ENCODE results near the gene UBE2A. TPM values are rescaled to one million over a fixed set of nuclear protein-coding genes. Genes with fewer than 3 reads are reported as not detected.
A peak's percentile ranks its signal among the peaks of the same experiment; 100 is the strongest.

UBE2A gene
- 85.1 and 90.5 TPM in 2 replicates for total RNA-seq (2014; rRNA removed; shearing (Covaris generic))

DNA sequence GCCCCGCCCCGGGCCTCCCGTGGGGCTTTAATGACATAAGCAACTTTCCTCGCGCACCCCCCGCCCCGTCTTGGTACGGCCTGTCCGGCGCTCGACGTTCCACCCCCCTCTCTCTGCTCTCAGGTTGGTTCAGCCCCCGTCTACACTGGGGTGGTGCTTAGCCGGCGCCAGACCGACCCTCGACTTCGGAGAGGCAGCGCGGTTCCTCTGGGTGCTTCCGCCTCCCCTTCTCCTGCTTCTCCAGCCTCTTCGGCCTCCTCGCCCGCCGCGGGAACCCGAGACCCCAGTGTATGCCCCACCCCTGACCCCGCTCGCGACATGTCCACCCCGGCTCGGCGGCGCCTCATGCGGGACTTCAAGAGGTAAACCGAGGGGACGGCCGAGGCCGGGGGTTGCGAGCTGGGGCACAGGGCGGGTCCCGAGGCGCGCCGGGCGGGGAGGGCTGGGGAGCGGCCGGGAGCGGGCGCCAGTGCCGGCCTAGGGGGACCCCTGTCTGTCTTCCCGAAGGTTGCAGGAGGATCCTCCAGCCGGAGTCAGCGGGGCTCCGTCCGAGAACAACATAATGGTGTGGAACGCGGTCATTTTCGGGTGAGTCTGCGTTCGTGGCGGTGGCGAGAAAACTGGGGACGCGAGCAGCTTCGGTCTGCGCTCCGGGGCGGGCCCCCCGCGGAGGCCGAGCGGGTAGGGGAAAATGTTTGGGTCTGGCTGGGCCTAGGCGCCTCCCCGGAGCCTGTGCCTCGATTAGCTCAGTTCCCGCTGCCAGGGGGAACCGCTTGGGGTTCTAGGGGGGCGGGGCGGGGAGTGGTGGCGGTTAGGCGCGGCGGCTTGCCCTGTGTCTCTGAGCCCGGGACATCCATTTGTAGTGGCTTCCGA, at the start of gene UBE2A:
Gene UBE2A, plus strand, starts transcription at position 170 of the 873 bp plus-strand sequence. Its CDS starts 149 bp downstream, at position 319.
- Histone ChIP-seq H3K27me3 (no peaks in the 10 kb centered on the region), H3K4me1 (peaks cover 9% of the 10 kb centered on the region; the same call in 1 of the 2 replicates), H3K36me3 (peaks cover 11% of the 10 kb centered on the region), H3K4me3 (peak within 1 kb of the TSS; percentile 78), H3K9me3 (replicated peaks) (no peaks in the 10 kb centered on the region), H3K27ac (peak within 1 kb of the TSS; percentile 64)
- DNase-seq, result peak; percentile 98

- Histone ChIP-seq H3K9me3 (replicated peaks) (no peaks in the 10 kb centered on the region), H3K27me3 (no peaks in the 10 kb centered on the region), H3K36me3 (no peaks in the 10 kb centered on the region), H3K4me3 (no peak overlapping the region), H3K27ac (no peak overlapping the region), H3K4me1 (no peaks in the 10 kb centered on the region)
- peak; percentile 13 to 40 for DNase-seq
Observed at GRCh38 chrX:119529345-119530276, 44.8 kb upstream of the UBE2A start.

DNA sequence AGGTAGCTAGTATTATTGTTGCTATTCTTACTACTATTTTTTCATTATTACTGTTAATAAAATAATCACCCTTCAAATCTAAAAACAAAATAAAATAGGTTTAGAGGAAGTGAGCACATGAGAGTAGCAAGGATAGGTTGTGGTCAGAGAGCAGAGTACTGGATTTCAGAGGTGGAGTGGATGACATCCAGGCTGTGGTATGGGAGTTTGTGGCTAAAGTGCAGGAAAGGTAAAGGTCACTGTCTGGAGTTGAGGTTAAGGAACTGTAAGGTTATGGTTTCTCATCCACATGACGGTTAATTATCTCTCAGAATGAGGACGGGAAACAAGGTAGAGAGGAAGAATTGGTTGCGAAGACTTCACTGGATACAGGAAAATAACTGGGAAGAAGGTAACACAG, 36.9 kb upstream of the UBE2A start:
- Histone ChIP-seq H3K9me3 (replicated peaks) (no peaks in the 10 kb centered on the region), H3K36me3 (peaks cover 24% of the 10 kb centered on the region), H3K27me3 (no peaks in the 10 kb centered on the region), H3K4me3 (no peak overlapping the region), H3K27ac (no peak overlapping the region), H3K4me1 (no peaks in the 10 kb centered on the region)
- no peak for DNase-seq

DNA sequence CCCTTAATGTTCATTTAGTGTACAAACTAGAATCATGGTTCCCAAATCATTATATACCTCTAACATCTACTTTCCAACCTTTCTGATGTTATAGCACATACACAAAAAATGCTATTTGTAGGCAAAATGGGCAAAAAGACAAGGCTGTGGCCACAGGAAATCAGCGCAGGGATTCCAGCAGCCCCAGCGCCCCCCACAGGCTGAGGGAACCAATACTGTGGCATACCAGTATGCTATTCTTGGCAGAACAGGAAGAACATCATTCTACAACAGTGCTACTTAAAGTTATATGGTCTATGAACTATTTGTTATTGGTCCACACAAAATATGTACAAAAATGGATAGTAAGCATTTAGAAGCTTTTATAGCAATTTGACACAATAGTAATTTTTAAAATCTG, 34.5 kb upstream of the UBE2A start:
- H3K4me1 ChIP-seq, result no peaks in the 10 kb centered on the region
- DNase-seq, result no peak
- H3K27me3 ChIP-seq, result no peaks in the 10 kb centered on the region
- no peak overlapping the region for H3K27ac ChIP-seq
- no peaks in the 10 kb centered on the region for H3K9me3 ChIP-seq (replicated peaks)
- H3K4me3 ChIP-seq, result no peak overlapping the region
- peaks cover 24% of the 10 kb centered on the region for H3K36me3 ChIP-seq

GRCh38 chrX:119541188-119541587, 33.2 kb upstream of the UBE2A start:
- Histone ChIP-seq H3K27ac (no peak overlapping the region), H3K4me1 (no peaks in the 10 kb centered on the region), H3K9me3 (replicated peaks) (no peaks in the 10 kb centered on the region), H3K27me3 (no peaks in the 10 kb centered on the region), H3K36me3 (peaks cover 24% of the 10 kb centered on the region), H3K4me3 (no peak overlapping the region)
- DNase-seq, result no peak

- Histone ChIP-seq H3K27me3 (no peaks in the 10 kb centered on the region), H3K36me3 (peaks cover 4% of the 10 kb centered on the region; the same call in 1 of the 2 replicates), H3K9me3 (replicated peaks) (no peaks in the 10 kb centered on the region), H3K4me3 (no peak overlapping the region), H3K4me1 (no peaks in the 10 kb centered on the region), H3K27ac (no peak overlapping the region)
- DNase-seq, result no peak
Observed at GRCh38 chrX:119549327-119550016, 24.9 kb upstream of the UBE2A start.

GRCh38 chrX:119552508-119552907, 21.9 kb upstream of the UBE2A start:
- Histone ChIP-seq H3K4me3 (no peak overlapping the region), H3K4me1 (no peaks in the 10 kb centered on the region), H3K9me3 (replicated peaks) (no peaks in the 10 kb centered on the region), H3K27ac (no peak overlapping the region), H3K27me3 (no peaks in the 10 kb centered on the region), H3K36me3 (peaks cover 15% of the 10 kb centered on the region)
- no peak for DNase-seq

DNA sequence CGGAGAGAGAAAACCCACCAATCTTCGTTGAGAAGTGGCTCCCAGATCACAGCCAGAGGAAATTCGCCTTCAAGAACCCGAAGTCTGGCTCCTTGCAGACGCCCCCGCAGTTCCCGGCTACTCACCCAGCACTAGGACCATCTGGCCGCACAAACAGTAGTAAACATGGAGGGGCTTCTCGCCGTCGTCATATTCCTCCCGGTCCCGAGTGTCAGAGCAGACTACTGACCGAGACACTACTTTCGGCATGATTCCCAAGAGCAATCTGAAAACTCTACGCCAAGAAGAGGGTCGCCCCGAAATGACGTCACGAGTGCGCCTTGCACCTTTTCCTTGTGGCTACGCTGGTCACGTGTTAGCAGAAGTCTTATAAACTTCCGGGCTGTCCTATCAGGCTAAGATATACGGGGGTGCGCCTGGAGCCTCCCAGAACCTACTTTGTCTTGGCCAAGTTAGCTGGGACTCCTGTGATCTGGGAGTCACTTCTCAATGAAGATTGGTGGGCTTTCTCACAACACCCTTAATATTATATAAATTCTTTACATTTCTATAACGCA, 9.2 kb upstream of the UBE2A start, which contains the start of gene STEEP1:
Gene STEEP1, minus strand, starts transcription at position 303 of the 557 bp plus-strand sequence. Its CDS starts 54 bp downstream, at position 249.
- Histone ChIP-seq H3K4me1 (no peaks in the 10 kb centered on the region), H3K27ac (peak within 1 kb of the TSS; percentile 23; the same call in 1 of the 2 replicates), H3K9me3 (replicated peaks) (no peaks in the 10 kb centered on the region), H3K36me3 (peaks cover 4% of the 10 kb centered on the region), H3K27me3 (no peaks in the 10 kb centered on the region), H3K4me3 (peak within 1 kb of the TSS; percentile 72)
- DNase-seq, result peak; percentile 97 to 99

DNA sequence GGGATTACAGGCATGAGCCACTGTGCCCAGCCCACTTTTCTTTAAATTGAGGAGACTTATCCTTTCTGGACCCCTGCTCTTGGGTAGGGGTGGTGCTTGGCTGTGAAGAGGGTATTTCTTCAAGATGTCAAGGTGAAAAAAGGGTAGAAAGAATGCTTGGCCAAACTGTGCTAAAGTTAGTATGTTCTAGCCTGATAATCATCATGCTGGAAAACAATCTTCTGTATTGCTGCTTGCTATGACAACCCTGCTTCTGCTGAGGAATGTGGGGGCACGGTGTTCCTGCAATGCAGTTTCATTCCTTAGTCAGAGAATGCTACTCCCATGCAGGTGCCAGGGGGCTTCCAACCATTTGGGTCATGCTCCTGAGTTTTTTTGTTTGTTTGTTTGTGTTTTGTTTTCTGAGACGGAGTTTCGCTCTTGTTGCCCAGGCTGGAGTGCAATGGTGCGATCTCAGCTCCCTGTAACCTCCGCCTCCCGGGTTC, 4.0 kb upstream of the UBE2A start:
- no peak overlapping the region for H3K27ac ChIP-seq
- no peaks in the 10 kb centered on the region for H3K27me3 ChIP-seq
- no peak overlapping the region for H3K4me3 ChIP-seq
- peaks cover 5% of the 10 kb centered on the region; the same call in 1 of the 2 replicates for H3K4me1 ChIP-seq
- H3K9me3 ChIP-seq (replicated peaks), result no peaks in the 10 kb centered on the region
- no peak for DNase-seq
- no peaks in the 10 kb centered on the region for H3K36me3 ChIP-seq

DNA sequence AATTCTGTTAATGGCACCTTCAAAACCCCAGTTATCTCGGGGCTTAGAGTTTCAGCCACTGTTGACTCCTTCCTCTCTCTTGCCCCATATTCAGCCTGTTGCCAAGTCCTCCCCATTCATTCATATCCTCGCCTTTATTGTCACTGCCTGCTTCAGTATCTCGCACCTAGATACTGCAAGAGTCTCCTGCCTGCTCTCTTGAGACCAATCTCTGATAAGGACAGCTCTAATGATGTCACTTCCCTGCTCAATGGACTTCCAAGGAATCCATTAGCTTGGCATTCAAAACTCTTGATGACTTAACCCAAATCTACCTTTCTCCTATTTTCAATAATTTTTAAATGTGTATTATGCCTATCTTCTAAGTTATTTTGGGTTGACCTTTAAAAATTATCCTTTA, 1.1 kb upstream of the UBE2A start:
- H3K9me3 ChIP-seq (replicated peaks), result no peaks in the 10 kb centered on the region
- DNase-seq, result no peak
- H3K4me3 ChIP-seq, result peak overlapping the region; percentile 78
- H3K27me3 ChIP-seq, result no peaks in the 10 kb centered on the region
- peaks cover 11% of the 10 kb centered on the region for H3K36me3 ChIP-seq
- H3K27ac ChIP-seq, result no peak overlapping the region
- H3K4me1 ChIP-seq, result peaks cover 9% of the 10 kb centered on the region; the same call in 1 of the 2 replicates

GRCh38 chrX:119573840-119574393, 446 bp upstream of the UBE2A start:
- Histone ChIP-seq H3K4me3 (peak overlapping the region; percentile 78), H3K4me1 (peaks cover 9% of the 10 kb centered on the region; the same call in 1 of the 2 replicates), H3K27me3 (no peaks in the 10 kb centered on the region), H3K27ac (peak overlapping the region; percentile 64), H3K9me3 (replicated peaks) (no peaks in the 10 kb centered on the region), H3K36me3 (peaks cover 11% of the 10 kb centered on the region)
- peak in 1 of 2 experiments; percentile 69 for DNase-seq

DNA sequence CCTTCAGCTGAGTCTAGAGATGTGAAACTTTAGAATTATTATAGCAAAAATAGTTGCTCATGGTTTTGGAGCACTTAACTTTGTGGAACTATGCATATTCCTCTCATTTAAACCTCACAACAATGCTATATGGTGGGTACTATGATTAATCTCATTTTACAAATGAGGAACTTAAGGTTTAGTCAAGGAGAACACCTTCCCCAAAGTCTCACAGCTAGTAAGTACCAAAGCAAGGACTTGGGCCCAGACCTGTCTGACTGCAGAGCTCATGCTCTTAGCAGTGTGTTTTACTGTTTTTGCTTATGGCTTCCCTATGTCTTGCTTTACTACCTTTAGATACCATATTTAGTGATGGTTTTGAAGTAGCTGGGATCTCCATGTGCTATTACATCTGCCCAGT, 5.1 kb downstream of the UBE2A start:
- no peak overlapping the region for H3K27ac ChIP-seq
- no peaks in the 10 kb centered on the region for H3K27me3 ChIP-seq
- H3K36me3 ChIP-seq, result peaks cover 15% of the 10 kb centered on the region
- no peaks in the 10 kb centered on the region for H3K9me3 ChIP-seq (replicated peaks)
- peaks cover 4% of the 10 kb centered on the region; the same call in 1 of the 2 replicates for H3K4me1 ChIP-seq
- no peak overlapping the region for H3K4me3 ChIP-seq
- no peak for DNase-seq

- H3K27ac ChIP-seq, result no peak overlapping the region
- no peaks in the 10 kb centered on the region for H3K9me3 ChIP-seq (replicated peaks)
- DNase-seq, result no peak
Observed at GRCh38 chrX:119583431-119584059, 9.2 kb downstream of the UBE2A start.

More at GRCh38 chrX:119583431-119584059, 9.2 kb downstream of the UBE2A start:
- H3K27me3 ChIP-seq, result no peaks in the 10 kb centered on the region
- H3K4me3 ChIP-seq, result no peak overlapping the region
- peaks cover 14% of the 10 kb centered on the region for H3K36me3 ChIP-seq
- H3K4me1 ChIP-seq, result no peaks in the 10 kb centered on the region

Data from SJCRH30 (cell line).